Fibroblast of lung (primary cell): ENCODE measurements around the gene ATXN2.

Experiments used
- CTCF ChIP-seq, 2 donors: IDR thresholded peaks in 1 of 2; conservative IDR thresholded peaks in 1 of 2; 1 replicate in 1 of 2; 2 replicates in 1 of 2; pipeline ENCODE4 v1.5.1; 2011 to 2012; ENCODE audit warnings: low read length in 2 of 2, control low read depth in 1 of 2, inconsistent platforms in 1 of 2, low read depth in 1 of 2, mild to moderate bottlenecking in 1 of 2
- EZH2 ChIP-seq: IDR thresholded peaks from 2 replicates; pipeline ENCODE4 v1.5.1; 2012; ENCODE audit warnings: low read length, control low read depth, mild to moderate bottlenecking; ENCODE audit errors: missing control alignments

- TF ChIP-seq CTCF (conservative IDR thresholded peaks at IDR 0.05 in 1 of 2, IDR thresholded peaks at IDR 0.05 in 1 of 2; ENCODE audit: low read depth in 1 of 2, low read length in 2 of 2) (no peak), EZH2 (no peak)
Measured at GRCh38 chr12:111442301-111443045, 156.6 kb downstream of the ATXN2 start.
